Panc1 (cell line): ENCODE results near the gene HIGD2A. TPM values are rescaled to one million over a fixed set of nuclear protein-coding genes. Genes with fewer than 3 reads are reported as not detected.
"Not testable (repeated sequence)": the region's sequence is repeated elsewhere in the genome, so short reads cannot be mapped to it uniquely, and the experiment has no call there.

Source experiments
- ATAC-seq: fragments of 200-7000 bp; cut with Tn5 transposase; 2 replicates; pipeline ENCODE4 v1.9.1; 2020; ENCODE audit warnings: mild to moderate bottlenecking, moderate library complexity
- BruUV-seq: library from RNA; stranded (reverse); fragments of 400-500 nt; replicated peaks from 2 replicates; lab custom pipeline; 2021; lab: Mats Ljungman, UMichigan
- CTCF ChIA-PET: fragments of 300-600 bp; sonication (Branson Sonifier 250); formaldehyde crosslinking; loops from one replicate; lab custom pipeline; 2022; ENCODE audit warnings: antibody characterized with exemption; lab: Charles Lee
- POLR2A ChIA-PET: fragments of 300-600 bp; sonication (Branson Sonifier 250); formaldehyde crosslinking; loops from one replicate; lab custom pipeline; 2022; ENCODE audit warnings: antibody characterized with exemption; lab: Charles Lee
- DNase-seq: peaks from one replicate; pipeline ENCODE4 v3.0.0-alpha.2; 2010; ENCODE audit warnings: low read depth, low spot score
- H3K27ac ChIP-seq: 2 replicates; pipeline ENCODE4 v1.5.1; 2011; ENCODE audit warnings: mild to moderate bottlenecking, low read length, inconsistent platforms
- H3K27me3 ChIP-seq: fragments of 200-500 bp; sonication (Bioruptor generic); 2 replicates; pipeline ENCODE4 v1.6.0; 2014; ENCODE audit warnings: low read length, inconsistent platforms; ENCODE audit not compliant: control insufficient read depth, insufficient read depth
- H3K36me3 ChIP-seq: fragments of 200-500 bp; sonication (Bioruptor generic); 2 replicates; pipeline ENCODE4 v1.5.1; 2014; ENCODE audit warnings: inconsistent platforms, mild to moderate bottlenecking, low read length, moderate library complexity; ENCODE audit not compliant: control insufficient read depth, insufficient read depth
- H3K4me1 ChIP-seq: 2 replicates; pipeline ENCODE4 v1.5.1; 2011; ENCODE audit warnings: inconsistent platforms, mild to moderate bottlenecking, low read length, moderate library complexity; ENCODE audit not compliant: control insufficient read depth, insufficient read depth
- H3K4me3 ChIP-seq, 2 experiments: 2 replicates each; pipeline ENCODE4 v1.5.1; 2011 to 2012; ENCODE audit warnings: low read depth in 2 of 2, low read length in 2 of 2, mild to moderate bottlenecking in 2 of 2, inconsistent platforms in 1 of 2, moderate library complexity in 1 of 2
- H3K9me3 ChIP-seq: fragments of 200-500 bp; sonication (Bioruptor generic); 2 replicates; pipeline ENCODE4 v1.5.1; 2014; ENCODE audit warnings: low read depth, mild to moderate bottlenecking, inconsistent platforms, low read length, moderate library complexity; ENCODE audit not compliant: control insufficient read depth, insufficient read depth
- POLR2AphosphoS5 ChIP-seq: IDR thresholded peaks from 2 replicates; pipeline ENCODE4 v1.6.1; 2012; ENCODE audit warnings: mild to moderate bottlenecking, low read depth, low read length, moderate library complexity
- SIN3A ChIP-seq: IDR thresholded peaks from 2 replicates; pipeline ENCODE4 v1.6.1; 2012; ENCODE audit warnings: low read depth, mild to moderate bottlenecking, low read length, moderate library complexity, borderline replicate concordance; ENCODE audit not compliant: insufficient read depth
- TCF7L2 ChIP-seq: IDR thresholded peaks from 2 replicates; pipeline ENCODE4 v1.6.1; 2011; ENCODE audit warnings: mild to moderate bottlenecking, low read depth, low read length, inconsistent platforms
- in situ Hi-C: cut with HindIII; loops from 2 replicates; pipeline ENCODE4 v1.10.0; 2016; ENCODE audit warnings: low sequenced_read_pairs, low pct_unique_long_range_greater_than_20kb
- intact Hi-C: fragments of 100-400 bp; cut with micrococcal nuclease; formaldehyde crosslinking; loops from one replicate; pipeline ENCODE4 v1.10.0; 2022; ENCODE audit not compliant: unreplicated experiment
- total RNA-seq: library from RNA; stranded (reverse); gene quantifications from one replicate; pipeline ENCODE4 v1.2.1, GENCODE V29; 2021; ENCODE audit not compliant: unreplicated experiment
- TF ChIP-seq, protein P1 (sequence below), 2 experiments: IDR thresholded peaks; 2 replicates each; pipeline ENCODE4 v1.6.1; 2011 to 2012; ENCODE audit warnings: low read depth in 2 of 2, control low read depth in 1 of 2, low read length in 1 of 2, mild to moderate bottlenecking in 1 of 2, moderate library complexity in 1 of 2; ENCODE audit not compliant: insufficient read depth in 1 of 2
- TF ChIP-seq, protein P2 (sequence below): fragments of 450-650 bp; IDR thresholded peaks from 2 replicates; pipeline ENCODE4 v1.5.1; 2017; ENCODE audit warnings: mild to moderate bottlenecking

HIGD2A gene
- total RNA-seq, 1 experiment from 2014 or later = 162 TPM

DNA sequence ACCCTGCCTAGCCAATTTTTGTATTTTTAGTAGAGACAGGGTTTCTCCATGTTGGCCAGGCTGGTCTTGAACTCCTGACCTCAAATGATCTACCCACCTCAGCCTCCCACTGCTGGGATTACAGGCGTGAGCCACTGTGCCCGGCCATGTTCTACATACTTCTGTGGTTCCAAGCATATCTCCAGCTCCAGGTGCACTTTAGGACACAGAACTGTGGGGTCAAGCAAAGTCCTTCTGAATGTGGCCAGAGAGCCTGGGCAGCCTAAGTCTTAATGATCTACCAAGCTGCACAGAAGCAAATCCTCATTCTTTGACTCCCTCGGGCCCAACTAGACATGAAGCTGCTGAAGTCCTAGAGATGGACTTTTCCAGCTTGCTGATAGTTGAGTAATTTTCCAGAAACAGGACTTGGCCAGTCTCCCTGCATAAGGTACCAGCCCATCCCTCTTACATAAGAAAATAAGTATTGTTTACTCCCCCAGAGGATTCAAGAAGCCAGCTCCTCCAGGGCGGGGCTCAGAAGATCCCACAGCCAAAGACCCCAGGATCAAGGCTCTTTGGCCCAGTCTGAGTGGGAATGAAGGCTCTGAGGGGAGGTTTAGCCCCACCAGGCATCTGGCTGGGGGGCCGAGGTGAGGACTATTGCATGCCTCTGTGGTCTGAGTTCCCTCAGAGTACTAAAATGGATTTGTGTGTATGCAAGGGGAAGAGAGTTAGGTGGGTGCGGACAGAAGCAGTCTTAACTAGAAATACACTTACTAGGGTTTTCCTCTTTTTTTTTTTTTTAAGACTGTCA lies 19.1 kb downstream of the HIGD2A start:
- no peaks in the 10 kb centered on the region for H3K27me3 ChIP-seq
- no peak overlapping the region for H3K27ac ChIP-seq
- TF ChIP-seq, protein P1, sequence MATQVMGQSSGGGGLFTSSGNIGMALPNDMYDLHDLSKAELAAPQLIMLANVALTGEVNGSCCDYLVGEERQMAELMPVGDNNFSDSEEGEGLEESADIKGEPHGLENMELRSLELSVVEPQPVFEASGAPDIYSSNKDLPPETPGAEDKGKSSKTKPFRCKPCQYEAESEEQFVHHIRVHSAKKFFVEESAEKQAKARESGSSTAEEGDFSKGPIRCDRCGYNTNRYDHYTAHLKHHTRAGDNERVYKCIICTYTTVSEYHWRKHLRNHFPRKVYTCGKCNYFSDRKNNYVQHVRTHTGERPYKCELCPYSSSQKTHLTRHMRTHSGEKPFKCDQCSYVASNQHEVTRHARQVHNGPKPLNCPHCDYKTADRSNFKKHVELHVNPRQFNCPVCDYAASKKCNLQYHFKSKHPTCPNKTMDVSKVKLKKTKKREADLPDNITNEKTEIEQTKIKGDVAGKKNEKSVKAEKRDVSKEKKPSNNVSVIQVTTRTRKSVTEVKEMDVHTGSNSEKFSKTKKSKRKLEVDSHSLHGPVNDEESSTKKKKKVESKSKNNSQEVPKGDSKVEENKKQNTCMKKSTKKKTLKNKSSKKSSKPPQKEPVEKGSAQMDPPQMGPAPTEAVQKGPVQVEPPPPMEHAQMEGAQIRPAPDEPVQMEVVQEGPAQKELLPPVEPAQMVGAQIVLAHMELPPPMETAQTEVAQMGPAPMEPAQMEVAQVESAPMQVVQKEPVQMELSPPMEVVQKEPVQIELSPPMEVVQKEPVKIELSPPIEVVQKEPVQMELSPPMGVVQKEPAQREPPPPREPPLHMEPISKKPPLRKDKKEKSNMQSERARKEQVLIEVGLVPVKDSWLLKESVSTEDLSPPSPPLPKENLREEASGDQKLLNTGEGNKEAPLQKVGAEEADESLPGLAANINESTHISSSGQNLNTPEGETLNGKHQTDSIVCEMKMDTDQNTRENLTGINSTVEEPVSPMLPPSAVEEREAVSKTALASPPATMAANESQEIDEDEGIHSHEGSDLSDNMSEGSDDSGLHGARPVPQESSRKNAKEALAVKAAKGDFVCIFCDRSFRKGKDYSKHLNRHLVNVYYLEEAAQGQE (IDR thresholded peaks at IDR 0.05; ENCODE audit: insufficient read depth in 1 of 2, low read depth in 2 of 2, low read length in 1 of 2) = no peak
- TF ChIP-seq, protein P2, sequence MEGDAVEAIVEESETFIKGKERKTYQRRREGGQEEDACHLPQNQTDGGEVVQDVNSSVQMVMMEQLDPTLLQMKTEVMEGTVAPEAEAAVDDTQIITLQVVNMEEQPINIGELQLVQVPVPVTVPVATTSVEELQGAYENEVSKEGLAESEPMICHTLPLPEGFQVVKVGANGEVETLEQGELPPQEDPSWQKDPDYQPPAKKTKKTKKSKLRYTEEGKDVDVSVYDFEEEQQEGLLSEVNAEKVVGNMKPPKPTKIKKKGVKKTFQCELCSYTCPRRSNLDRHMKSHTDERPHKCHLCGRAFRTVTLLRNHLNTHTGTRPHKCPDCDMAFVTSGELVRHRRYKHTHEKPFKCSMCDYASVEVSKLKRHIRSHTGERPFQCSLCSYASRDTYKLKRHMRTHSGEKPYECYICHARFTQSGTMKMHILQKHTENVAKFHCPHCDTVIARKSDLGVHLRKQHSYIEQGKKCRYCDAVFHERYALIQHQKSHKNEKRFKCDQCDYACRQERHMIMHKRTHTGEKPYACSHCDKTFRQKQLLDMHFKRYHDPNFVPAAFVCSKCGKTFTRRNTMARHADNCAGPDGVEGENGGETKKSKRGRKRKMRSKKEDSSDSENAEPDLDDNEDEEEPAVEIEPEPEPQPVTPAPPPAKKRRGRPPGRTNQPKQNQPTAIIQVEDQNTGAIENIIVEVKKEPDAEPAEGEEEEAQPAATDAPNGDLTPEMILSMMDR = no peak
- TF ChIP-seq TCF7L2 = no peak
- TF ChIP-seq POLR2AphosphoS5 = no peak
- TF ChIP-seq SIN3A = no peak
- POLR2A ChIA-PET = no interaction called here
- CTCF ChIA-PET = no interaction called here
- H3K9me3 ChIP-seq = no peaks in the 10 kb centered on the region
- ATAC-seq = no peak
- no peaks in the 10 kb centered on the region; the same call in 1 of the 2 replicates for H3K4me1 ChIP-seq
- in situ Hi-C loops (no loop called here), intact Hi-C loops (no loop called here)
- H3K36me3 ChIP-seq = no peaks in the 10 kb centered on the region
- DNase-seq = no peak
- H3K4me3 ChIP-seq = no peak overlapping the region
- no TSS peak for BruUV-seq

DNA sequence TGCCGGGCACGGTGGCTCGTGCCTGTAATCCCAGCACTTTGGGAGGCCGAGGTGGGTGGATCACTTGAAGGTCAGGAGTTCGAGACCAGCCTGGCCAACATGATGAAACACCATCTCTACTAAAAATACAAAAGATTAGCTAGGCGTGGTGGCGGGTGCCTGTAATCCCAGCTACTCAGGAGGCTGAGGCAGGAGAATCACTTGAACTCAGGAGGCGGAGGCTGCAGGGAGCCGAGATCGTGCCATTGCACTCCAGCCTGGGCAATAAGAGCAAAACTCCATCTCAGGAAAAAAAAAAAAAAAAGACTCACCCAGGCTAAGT lies 19.7 kb downstream of the HIGD2A start:
- H3K36me3 ChIP-seq, H3K9me3 ChIP-seq, DNase-seq, H3K27me3 ChIP-seq, H3K4me1 ChIP-seq, H3K4me3 ChIP-seq, ATAC-seq, H3K27ac ChIP-seq, intact Hi-C loops, in situ Hi-C loops, BruUV-seq, CTCF ChIA-PET, POLR2A ChIA-PET: not testable (repeated sequence)

DNA sequence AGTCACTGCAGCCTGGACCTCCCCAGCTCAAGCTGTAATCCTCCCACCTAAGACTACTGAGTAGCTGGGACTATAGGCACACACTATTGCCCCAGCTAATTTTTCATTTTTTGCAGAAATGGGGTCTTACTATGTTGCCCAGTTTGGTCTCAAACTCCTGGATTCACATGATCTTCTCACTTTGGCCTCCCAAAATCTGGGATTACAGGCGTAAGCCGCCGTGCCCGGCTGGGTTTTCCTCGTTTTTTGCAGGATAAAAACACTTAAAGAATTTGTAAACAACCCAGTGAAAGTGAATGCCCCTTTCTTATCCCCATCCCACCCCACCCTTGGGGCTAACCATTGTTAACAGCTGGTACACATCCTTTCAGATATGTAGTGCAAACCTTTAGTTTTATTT lies 20.0 kb downstream of the HIGD2A start:
- Histone ChIP-seq H3K4me1 (no peaks in the 10 kb centered on the region; the same call in 1 of the 2 replicates), H3K27ac (no peak overlapping the region), H3K36me3 (no peaks in the 10 kb centered on the region), H3K4me3 (no peak overlapping the region), H3K27me3 (no peaks in the 10 kb centered on the region), H3K9me3 (no peaks in the 10 kb centered on the region)
- ATAC-seq (no peak), DNase-seq (no peak)
- POLR2A ChIA-PET = interaction anchor here (0.7 kb wide), 1 partner anchor 8 kb away, joined by 12 read pairs; no protein-coding TSS in a partner anchor
- intact Hi-C loops (no loop called here), in situ Hi-C loops (no loop called here)
- no peak for TF ChIP-seq TCF7L2
- no peak for TF ChIP-seq SIN3A
- TF ChIP-seq, protein P2 = no peak
- TF ChIP-seq, protein P1 (IDR thresholded peaks at IDR 0.05; ENCODE audit: insufficient read depth in 1 of 2, low read depth in 2 of 2, low read length in 1 of 2) = no peak
- TF ChIP-seq POLR2AphosphoS5 = no peak
- CTCF ChIA-PET = no interaction called here
- BruUV-seq = no TSS peak
